Neural cell (in vitro differentiated cells): ENCODE data around the gene DST. TPM values are rescaled to one million over a fixed set of nuclear protein-coding genes. Genes with fewer than 3 reads are reported as not detected.

ENCODE experiments used
- H2AFZ ChIP-seq: fragments of 200-600, 300-800 bp; sonication (generic), shearing (Covaris generic); 2 replicates; pipeline ENCODE4 v1.6.0; 2014; ENCODE audit warnings: low read depth, mild to moderate bottlenecking, antibody characterized with exemption, low read length, moderate library complexity
- H3F3A ChIP-seq: fragments of 200-600 bp; shearing (Covaris generic); 2 replicates; pipeline ENCODE4 v1.6.1; 2016; ENCODE audit warnings: mild to moderate bottlenecking, moderate library complexity, mixed read lengths, antibody characterized with exemption, low read length; ENCODE audit not compliant: insufficient read depth, poor library complexity, severe bottlenecking
- H3K27ac ChIP-seq: fragments of 200-600, 300-800 bp; sonication (generic), shearing (Covaris generic); 2 replicates; pipeline ENCODE4 v1.5.1; 2014; ENCODE audit warnings: mild to moderate bottlenecking, low read length, moderate library complexity
- H3K27me3 ChIP-seq: fragments of 300-800, 200-600 bp; sonication (generic), shearing (Covaris generic); 2 replicates; pipeline ENCODE4 v1.6.0; 2014; ENCODE audit warnings: mild to moderate bottlenecking, low read depth, low read length, moderate library complexity; ENCODE audit not compliant: insufficient read depth
- H3K36me3 ChIP-seq: fragments of 300-800, 200-600 bp; sonication (generic), shearing (Covaris generic); 2 replicates; pipeline ENCODE4 v1.5.1; 2014; ENCODE audit warnings: mild to moderate bottlenecking, antibody characterized with exemption, low read length, moderate library complexity; ENCODE audit not compliant: insufficient read depth
- H3K4me2 ChIP-seq: fragments of 300-800, 200-600 bp; sonication (generic), shearing (Covaris generic); 2 replicates; pipeline ENCODE4 v1.6.0; 2014; ENCODE audit warnings: mild to moderate bottlenecking, low read length
- H3K4me3 ChIP-seq: fragments of 300-800, 200-600 bp; sonication (generic), shearing (Covaris generic); 2 replicates; pipeline ENCODE4 v1.5.1; 2014; ENCODE audit warnings: mild to moderate bottlenecking, low read length, moderate library complexity
- H3K79me2 ChIP-seq: fragments of 200-600 bp; shearing (Covaris generic); replicated peaks from 2 replicates; pipeline ENCODE4 v1.6.0; 2014; ENCODE audit warnings: mild to moderate bottlenecking, low read length, moderate library complexity; ENCODE audit not compliant: insufficient read depth
- H3K9ac ChIP-seq: fragments of 300-800, 200-600 bp; sonication (generic), shearing (Covaris generic); 2 replicates; pipeline ENCODE4 v1.6.1; 2016; ENCODE audit warnings: mild to moderate bottlenecking, low read length, mixed read lengths
- H3K9me2 ChIP-seq: fragments of 200-600 bp; shearing (Covaris generic); 2 replicates; pipeline ENCODE4 v1.6.1; 2016; ENCODE audit warnings: mild to moderate bottlenecking, low read length, mixed read lengths; ENCODE audit not compliant: insufficient read depth
- H3K9me3 ChIP-seq: fragments of 200-600, 300-800 bp; sonication (generic), shearing (Covaris generic); 2 replicates; pipeline ENCODE4 v1.6.1; 2016; ENCODE audit warnings: mild to moderate bottlenecking, mixed run types, low read length, moderate library complexity, mixed read lengths
- H4K20me1 ChIP-seq: fragments of 200-600 bp; shearing (Covaris generic); 2 replicates; pipeline ENCODE4 v1.6.1; 2016; ENCODE audit warnings: mild to moderate bottlenecking, mixed run types; ENCODE audit not compliant: insufficient read depth
- EP300 ChIP-seq: fragments of 450-650 bp; conservative IDR thresholded peaks from 2 replicates; pipeline ENCODE4 v1.6.1; 2014; ENCODE audit warnings: antibody characterized with exemption, mild to moderate bottlenecking, moderate library complexity; ENCODE audit not compliant: poor library complexity, severe bottlenecking
- EZH2 ChIP-seq: fragments of 200-600, 300-800 bp; shearing (Covaris generic), sonication (generic); IDR thresholded peaks from 2 replicates; pipeline ENCODE4 v1.6.1; 2014; ENCODE audit warnings: antibody characterized with exemption, low read length, borderline replicate concordance, mild to moderate bottlenecking; ENCODE audit not compliant: insufficient read depth, poor library complexity, severe bottlenecking
- MXI1 ChIP-seq: fragments of 450-650 bp; conservative IDR thresholded peaks from 2 replicates; pipeline ENCODE4 v1.6.1; 2014; ENCODE audit warnings: antibody characterized with exemption, mild to moderate bottlenecking; ENCODE audit not compliant: poor library complexity, severe bottlenecking
- POLR2AphosphoS5 ChIP-seq: IDR thresholded peaks from 2 replicates; pipeline ENCODE4 v1.6.1; 2012
- RAD21 ChIP-seq: fragments of 450-650 bp; conservative IDR thresholded peaks from 2 replicates; pipeline ENCODE4 v1.6.1; 2014; ENCODE audit warnings: antibody characterized with exemption, mild to moderate bottlenecking, moderate library complexity
- SMC3 ChIP-seq: fragments of 450-650 bp; conservative IDR thresholded peaks from 2 replicates; pipeline ENCODE4 v1.6.1; 2014; ENCODE audit warnings: antibody characterized with exemption, mild to moderate bottlenecking, moderate library complexity; ENCODE audit not compliant: poor library complexity
- TAF1 ChIP-seq: IDR thresholded peaks from 2 replicates; pipeline ENCODE4 v1.6.1; 2012; ENCODE audit warnings: low read depth
- polyA plus RNA-seq: library from polyadenylated mRNA; depleted of rRNA; stranded (reverse); fragments of >200 nt; gene quantifications from 2 replicates; pipeline ENCODE4 v1.2.3, GENCODE V29; 2014
- TF ChIP-seq, protein P1 (sequence below): fragments of 450-650 bp; IDR thresholded peaks from 2 replicates; pipeline ENCODE4 v1.5.1; 2014; ENCODE audit warnings: antibody characterized with exemption, mild to moderate bottlenecking, moderate library complexity; ENCODE audit not compliant: poor library complexity, severe bottlenecking
- TF ChIP-seq, protein P2 (sequence below): IDR thresholded peaks from 2 replicates; pipeline ENCODE4 v1.6.1; 2012; ENCODE audit warnings: borderline replicate concordance

DST gene
- polyA plus RNA-seq, 1 donor from 2014 or later, result 118 TPM

DNA sequence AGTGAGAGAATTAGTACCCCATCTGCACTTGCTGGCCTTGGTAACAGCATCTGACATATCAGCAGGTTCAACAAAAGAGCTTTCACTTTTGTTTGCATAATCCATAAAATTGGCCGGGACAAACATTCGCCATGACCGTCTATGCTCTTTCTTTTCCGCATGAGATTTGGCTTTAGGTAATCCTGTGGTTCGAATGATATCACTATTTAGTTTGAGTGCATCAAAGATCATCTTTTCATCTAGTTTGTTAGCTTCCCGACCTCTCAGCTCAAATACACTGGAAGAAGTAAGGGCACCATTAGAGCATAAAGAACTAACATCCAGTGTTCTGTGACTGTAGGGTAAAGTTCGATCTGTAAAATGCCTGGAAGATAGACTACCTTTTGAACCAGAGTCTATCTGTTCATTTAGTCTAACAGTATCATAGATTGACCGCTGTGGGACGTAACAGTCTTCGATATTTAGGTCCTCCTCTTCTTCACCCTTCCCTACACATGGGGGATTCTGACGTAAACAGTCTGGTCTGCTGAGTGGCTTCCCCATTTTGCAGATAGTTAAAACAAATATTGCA, 101.6 kb downstream of the DST start:
- TF ChIP-seq, protein P1, sequence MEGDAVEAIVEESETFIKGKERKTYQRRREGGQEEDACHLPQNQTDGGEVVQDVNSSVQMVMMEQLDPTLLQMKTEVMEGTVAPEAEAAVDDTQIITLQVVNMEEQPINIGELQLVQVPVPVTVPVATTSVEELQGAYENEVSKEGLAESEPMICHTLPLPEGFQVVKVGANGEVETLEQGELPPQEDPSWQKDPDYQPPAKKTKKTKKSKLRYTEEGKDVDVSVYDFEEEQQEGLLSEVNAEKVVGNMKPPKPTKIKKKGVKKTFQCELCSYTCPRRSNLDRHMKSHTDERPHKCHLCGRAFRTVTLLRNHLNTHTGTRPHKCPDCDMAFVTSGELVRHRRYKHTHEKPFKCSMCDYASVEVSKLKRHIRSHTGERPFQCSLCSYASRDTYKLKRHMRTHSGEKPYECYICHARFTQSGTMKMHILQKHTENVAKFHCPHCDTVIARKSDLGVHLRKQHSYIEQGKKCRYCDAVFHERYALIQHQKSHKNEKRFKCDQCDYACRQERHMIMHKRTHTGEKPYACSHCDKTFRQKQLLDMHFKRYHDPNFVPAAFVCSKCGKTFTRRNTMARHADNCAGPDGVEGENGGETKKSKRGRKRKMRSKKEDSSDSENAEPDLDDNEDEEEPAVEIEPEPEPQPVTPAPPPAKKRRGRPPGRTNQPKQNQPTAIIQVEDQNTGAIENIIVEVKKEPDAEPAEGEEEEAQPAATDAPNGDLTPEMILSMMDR, result no peak
- TF ChIP-seq RAD21 (no peak), MXI1 (no peak), EP300 (no peak), SMC3 (no peak), EZH2 (no peak)
- H3F3A ChIP-seq, result peaks cover 4% of the 10 kb centered on the region
- no peaks in the 10 kb centered on the region for H3K27me3 ChIP-seq
- no peak overlapping the region for H3K4me2 ChIP-seq
- H2AFZ ChIP-seq, result no peak overlapping the region
- no peak overlapping the region for H3K27ac ChIP-seq
- H3K4me3 ChIP-seq, result no peak overlapping the region
- H3K36me3 ChIP-seq, result no peaks in the 10 kb centered on the region
- H4K20me1 ChIP-seq, result peaks cover 2% of the 10 kb centered on the region
- peaks cover 26% of the 10 kb centered on the region for H3K79me2 ChIP-seq
- no peak overlapping the region for H3K9ac ChIP-seq
- H3K9me2 ChIP-seq, result no peaks in the 10 kb centered on the region
- H3K9me3 ChIP-seq, result no peaks in the 10 kb centered on the region

- Histone ChIP-seq H3K79me2 (peaks cover 20% of the 10 kb centered on the region), H3K9ac (no peak overlapping the region)
Observed at GRCh38 chr6:56540232-56541029, 102.3 kb downstream of the DST start.

More at GRCh38 chr6:56540232-56541029, 102.3 kb downstream of the DST start:
- Histone ChIP-seq H3K4me3 (no peak overlapping the region), H3K9me2 (no peaks in the 10 kb centered on the region), H3K36me3 (no peaks in the 10 kb centered on the region), H3K4me2 (no peak overlapping the region), H3F3A (peaks cover 4% of the 10 kb centered on the region), H4K20me1 (peaks cover under 1% of the 10 kb centered on the region), H3K27ac (no peak overlapping the region), H2AFZ (no peak overlapping the region), H3K9me3 (no peaks in the 10 kb centered on the region), H3K27me3 (no peaks in the 10 kb centered on the region)
- TF ChIP-seq, protein P2, sequence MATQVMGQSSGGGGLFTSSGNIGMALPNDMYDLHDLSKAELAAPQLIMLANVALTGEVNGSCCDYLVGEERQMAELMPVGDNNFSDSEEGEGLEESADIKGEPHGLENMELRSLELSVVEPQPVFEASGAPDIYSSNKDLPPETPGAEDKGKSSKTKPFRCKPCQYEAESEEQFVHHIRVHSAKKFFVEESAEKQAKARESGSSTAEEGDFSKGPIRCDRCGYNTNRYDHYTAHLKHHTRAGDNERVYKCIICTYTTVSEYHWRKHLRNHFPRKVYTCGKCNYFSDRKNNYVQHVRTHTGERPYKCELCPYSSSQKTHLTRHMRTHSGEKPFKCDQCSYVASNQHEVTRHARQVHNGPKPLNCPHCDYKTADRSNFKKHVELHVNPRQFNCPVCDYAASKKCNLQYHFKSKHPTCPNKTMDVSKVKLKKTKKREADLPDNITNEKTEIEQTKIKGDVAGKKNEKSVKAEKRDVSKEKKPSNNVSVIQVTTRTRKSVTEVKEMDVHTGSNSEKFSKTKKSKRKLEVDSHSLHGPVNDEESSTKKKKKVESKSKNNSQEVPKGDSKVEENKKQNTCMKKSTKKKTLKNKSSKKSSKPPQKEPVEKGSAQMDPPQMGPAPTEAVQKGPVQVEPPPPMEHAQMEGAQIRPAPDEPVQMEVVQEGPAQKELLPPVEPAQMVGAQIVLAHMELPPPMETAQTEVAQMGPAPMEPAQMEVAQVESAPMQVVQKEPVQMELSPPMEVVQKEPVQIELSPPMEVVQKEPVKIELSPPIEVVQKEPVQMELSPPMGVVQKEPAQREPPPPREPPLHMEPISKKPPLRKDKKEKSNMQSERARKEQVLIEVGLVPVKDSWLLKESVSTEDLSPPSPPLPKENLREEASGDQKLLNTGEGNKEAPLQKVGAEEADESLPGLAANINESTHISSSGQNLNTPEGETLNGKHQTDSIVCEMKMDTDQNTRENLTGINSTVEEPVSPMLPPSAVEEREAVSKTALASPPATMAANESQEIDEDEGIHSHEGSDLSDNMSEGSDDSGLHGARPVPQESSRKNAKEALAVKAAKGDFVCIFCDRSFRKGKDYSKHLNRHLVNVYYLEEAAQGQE, result no peak
- TF ChIP-seq RAD21 (no peak), MXI1 (no peak), TAF1 (no peak), EP300 (no peak), POLR2AphosphoS5 (no peak), EZH2 (no peak), SMC3 (no peak)
- TF ChIP-seq, protein P1, result no peak
